GM19351 (cell line): ENCODE measurements around the gene MRPS27.

ENCODE experiments used
- ATAC-seq: cut with Tn5 transposase; IDR thresholded peaks from one replicate; pipeline ENCODE4 v1.9.1; 2021; ENCODE audit warnings: mild to moderate bottlenecking, moderate library complexity; ENCODE audit not compliant: unreplicated experiment

Gene MRPS27

GRCh38 chr5:72319976-72320752, at the start of gene MRPS27, which contains the start of gene PTCD2:
Gene MRPS27 (minus strand): TSS chr5:72320240. CDS start chr5:72320221, 19 bp downstream.
Gene PTCD2 (plus strand): TSS chr5:72320373. CDS start chr5:72320383, 10 bp downstream.
- ATAC-seq, result peak; percentile 99

- no peak for ATAC-seq
Measured at GRCh38 chr5:72369711-72370110, 49.7 kb upstream of the MRPS27 start.

- ATAC-seq, result no peak
Measured at GRCh38 chr5:72369301-72369700, 49.3 kb upstream of the MRPS27 start.

GRCh38 chr5:72368271-72368670, 48.2 kb upstream of the MRPS27 start:
- ATAC-seq, result no peak

- peak; percentile 66 for ATAC-seq
Measured at GRCh38 chr5:72366324-72366976, 46.4 kb upstream of the MRPS27 start.

GRCh38 chr5:72364951-72365350, 44.9 kb upstream of the MRPS27 start:
- ATAC-seq, result no peak

- ATAC-seq, result no peak
Measured at GRCh38 chr5:72364171-72364570, 44.1 kb upstream of the MRPS27 start.

GRCh38 chr5:72363166-72363802, 43.2 kb upstream of the MRPS27 start:
- no peak for ATAC-seq

- no peak for ATAC-seq
Measured at GRCh38 chr5:72359886-72360285, 39.8 kb upstream of the MRPS27 start.

GRCh38 chr5:72358925-72359324, 38.9 kb upstream of the MRPS27 start:
- no peak for ATAC-seq

GRCh38 chr5:72356361-72356760, 36.3 kb upstream of the MRPS27 start:
- no peak for ATAC-seq

GRCh38 chr5:72355706-72356299, 35.8 kb upstream of the MRPS27 start:
- no peak for ATAC-seq

GRCh38 chr5:72353046-72353445, 33.0 kb upstream of the MRPS27 start:
- no peak for ATAC-seq

GRCh38 chr5:72352616-72353015, 32.6 kb upstream of the MRPS27 start:
- no peak for ATAC-seq

- no peak for ATAC-seq
Measured at GRCh38 chr5:72351376-72351775, 31.3 kb upstream of the MRPS27 start.

GRCh38 chr5:72347801-72348308, 27.8 kb upstream of the MRPS27 start:
- no peak for ATAC-seq

- no peak for ATAC-seq
Measured at GRCh38 chr5:72346398-72346797, 26.4 kb upstream of the MRPS27 start.

- no peak for ATAC-seq
Measured at GRCh38 chr5:72338689-72339209, 18.7 kb upstream of the MRPS27 start.

GRCh38 chr5:72337159-72337558, 17.1 kb upstream of the MRPS27 start:
- no peak for ATAC-seq

- ATAC-seq, result no peak
Measured at GRCh38 chr5:72330712-72331111, 10.7 kb upstream of the MRPS27 start.

- ATAC-seq, result no peak
Measured at GRCh38 chr5:72328172-72328571, 8.1 kb upstream of the MRPS27 start.
